K562 (cell line): ENCODE data around the gene MROH2B. TPM values are rescaled to one million over a fixed set of nuclear protein-coding genes. Genes with fewer than 3 reads are reported as not detected.

ENCODE experiments used
- ATAC-seq: fragments of 200-7000 bp; cut with Tn5 transposase; 3 replicates; pipeline ENCODE4 v1.9.1; 2020; ENCODE audit warnings: moderate library complexity
- BruUV-seq: library from RNA; stranded (reverse); fragments of 400-500 nt; replicated peaks from 2 replicates; lab custom pipeline; 2021; lab: Mats Ljungman, UMichigan
- CTCF ChIA-PET: fragments of 300-600 bp; formaldehyde crosslinking; extraction: SDS; loops from one replicate; lab custom pipeline; 2021; ENCODE audit warnings: low intra/inter-chr PET ratio; lab: Yijun Ruan, JAX
- POLR2A ChIA-PET: fragments of 300-600, 350-650 bp; sonication (Branson Sonifier 250); formaldehyde crosslinking; extraction: SDS; loops from one replicate; lab custom pipeline; 2021; ENCODE audit warnings: antibody characterized with exemption, inconsistent platforms; lab: Yijun Ruan, JAX
- DNase-seq, 4 experiments: peaks; one replicate each; pipeline versions ENCODE4 v3.0.0 to v3.0.0-alpha.2; 2011 to 2018; ENCODE audit warnings: low spot score in 3 of 4, mixed read lengths in 3 of 4; ENCODE audit errors: extremely low read depth in 1 of 4
- FAIRE-seq: peaks from 2 replicates; lab custom pipeline; 2011; peaks lifted over from hg19 to GRCh38; lab: Jason Lieb, UNC
- H2AFZ ChIP-seq: 2 replicates; pipeline ENCODE4 v1.6.0; 2011; ENCODE audit warnings: low read depth, low read length, control low read depth, inconsistent platforms
- H3K27ac ChIP-seq: fragments of 200-600 bp; 3 replicates; pipeline ENCODE4 v1.8.0; 2011; ENCODE audit warnings: low read depth, mild to moderate bottlenecking, control low read depth, inconsistent platforms, low read length, moderate library complexity, mixed read lengths; ENCODE audit errors: extremely low read depth
- H3K27me3 ChIP-seq, 2 experiments: fragments of 300-600 bp in 1 of 2; 2 replicates in 1 of 2; 3 replicates in 1 of 2; pipeline versions ENCODE4 v1.6.0 to v1.8.0; 2011; ENCODE audit warnings: inconsistent platforms in 2 of 2, low read length in 2 of 2, mild to moderate bottlenecking in 1 of 2, mixed read lengths in 1 of 2, moderate library complexity in 1 of 2; ENCODE audit not compliant: control insufficient read depth in 2 of 2, insufficient read depth in 2 of 2
- H3K36me3 ChIP-seq: fragments of 300-600 bp; 3 replicates; pipeline ENCODE4 v1.8.0; 2011; ENCODE audit warnings: mild to moderate bottlenecking, low read length, inconsistent platforms; ENCODE audit not compliant: control insufficient read depth, insufficient read depth
- H3K4me1 ChIP-seq, 2 experiments: fragments of 200-600 bp in 1 of 2; replicated peaks in 1 of 2; 2 replicates in 1 of 2; 3 replicates in 1 of 2; pipeline versions ENCODE4 v1.5.1 to v1.8.0; 2011; ENCODE audit warnings: inconsistent platforms in 2 of 2, low read length in 2 of 2, mild to moderate bottlenecking in 1 of 2, mixed read lengths in 1 of 2, moderate library complexity in 1 of 2; ENCODE audit not compliant: control insufficient read depth in 2 of 2, insufficient read depth in 2 of 2
- H3K4me2 ChIP-seq: 2 replicates; pipeline ENCODE4 v1.6.1; 2011; ENCODE audit warnings: low read length, control low read depth, inconsistent platforms, mixed read lengths; ENCODE audit not compliant: insufficient read depth
- H3K4me3 ChIP-seq: fragments of 200-600 bp; sonication (generic), shearing (Covaris generic); 2 replicates; pipeline ENCODE4 v1.5.1; 2016; ENCODE audit warnings: control low read depth, inconsistent platforms
- H3K79me2 ChIP-seq: fragments of 200-600 bp; 3 replicates; pipeline ENCODE4 v1.8.0; 2011; ENCODE audit warnings: low read length, inconsistent platforms; ENCODE audit not compliant: control insufficient read depth, insufficient read depth
- H3K9ac ChIP-seq, 2 experiments: 2 replicates each; pipeline versions ENCODE4 v1.6.0 to v1.6.1; 2011; ENCODE audit warnings: low read depth in 2 of 2, low read length in 2 of 2, control low read depth in 1 of 2, inconsistent platforms in 1 of 2, mild to moderate bottlenecking in 1 of 2, mixed read lengths in 1 of 2; ENCODE audit not compliant: insufficient read depth in 1 of 2
- H3K9me1 ChIP-seq: one replicate; pipeline ENCODE4 v1.6.0; 2011; ENCODE audit warnings: inconsistent platforms, mild to moderate bottlenecking, low read length, moderate library complexity; ENCODE audit not compliant: control insufficient read depth, insufficient read depth
- H3K9me3 ChIP-seq: replicated peaks from 2 replicates; pipeline ENCODE4 v1.5.1; 2011; ENCODE audit warnings: low read depth, low read length, inconsistent platforms; ENCODE audit not compliant: control insufficient read depth, insufficient read depth
- H4K20me1 ChIP-seq: replicated peaks from 2 replicates; pipeline ENCODE4 v1.6.1; 2011; ENCODE audit warnings: low read length, inconsistent platforms, mixed read lengths; ENCODE audit not compliant: control insufficient read depth, insufficient read depth
- CEBPG ChIP-seq, 3 experiments: fragments of 200-800 bp in 1 of 3; sonication (Bioruptor generic) in 1 of 3; sonication (generic) in 1 of 3; formaldehyde crosslinking in 1 of 3; IDR thresholded peaks in 2 of 3; conservative IDR thresholded peaks in 1 of 3; 2 replicates each; pipeline versions ENCODE4 v1.6.1 to v1.8.0; 2016 to 2022; ENCODE audit warnings: missing compliant biosample characterization in 2 of 3, missing genetic modification characterization in 2 of 3, mild to moderate bottlenecking in 1 of 3, missing genetic modification reagents in 1 of 3
- CTBP1 ChIP-seq: fragments of 450-650 bp; IDR thresholded peaks from 2 replicates; pipeline ENCODE4 v1.6.1; 2016; ENCODE audit warnings: borderline replicate concordance
- E2F8 ChIP-seq: fragments of 450-650 bp; IDR thresholded peaks from 2 replicates; pipeline ENCODE4 v1.7.1; 2018; ENCODE audit warnings: mild to moderate bottlenecking, low read depth; ENCODE audit not compliant: partially characterized antibody
- HDAC2 ChIP-seq: fragments of 450-650 bp; IDR thresholded peaks from 2 replicates; pipeline ENCODE4 v1.6.1; 2016; ENCODE audit warnings: mild to moderate bottlenecking
- PREB ChIP-seq: sonication (generic); formaldehyde crosslinking; IDR thresholded peaks from 2 replicates; pipeline ENCODE4 v1.8.1; 2023; ENCODE audit warnings: mild to moderate bottlenecking, missing genetic modification reagents
- SMARCB1 ChIP-seq: IDR thresholded peaks from 2 replicates; pipeline ENCODE4 v1.6.1; 2011; ENCODE audit warnings: improper control_type of control experiment, low read depth; ENCODE audit not compliant: insufficient read length
- TFE3 ChIP-seq: fragments of 450-650 bp; formaldehyde crosslinking; IDR thresholded peaks from 2 replicates; pipeline ENCODE4 v1.4.0; 2020; ENCODE audit warnings: mild to moderate bottlenecking, mixed read lengths
- ZBED1 ChIP-seq: IDR thresholded peaks from 2 replicates; pipeline ENCODE4 v1.6.1; 2014
- ZC3H11A ChIP-seq: IDR thresholded peaks from 2 replicates; pipeline ENCODE4 v1.6.1; 2012; ENCODE audit warnings: low read depth, low read length, improper control_type of control experiment
- ZNF589 ChIP-seq: fragments of 200-800 bp; sonication (Bioruptor generic); IDR thresholded peaks from 2 replicates; pipeline ENCODE4 v1.6.1; 2016; ENCODE audit warnings: low read depth, missing genetic modification characterization, missing compliant biosample characterization
- ZNF592 ChIP-seq: fragments of 450-650 bp; IDR thresholded peaks from 2 replicates; pipeline ENCODE4 v1.6.1; 2017; ENCODE audit warnings: antibody characterized with exemption, mild to moderate bottlenecking
- ZNF780A ChIP-seq: fragments of 250-450 bp; sonication (Bioruptor Pico); IDR thresholded peaks from 2 replicates; pipeline ENCODE4 v1.5.0; 2021; ENCODE audit warnings: mild to moderate bottlenecking
- WGBS: fragments of 100-300 bp; shearing (Covaris generic); methylation state at CpG from one replicate; pipeline ENCODE4 v1.1.6; 2016; ENCODE audit warnings: low coverage, mixed read lengths; ENCODE audit not compliant: insufficient coverage; ENCODE audit errors: missing lambda C conversion rate; 5-methylcytosine and 5-hydroxymethylcytosine counted together
- in situ Hi-C: fragments of 300-500 bp; cut with MboI; formaldehyde crosslinking; loops from 4 replicates; pipeline ENCODE4 v1.15.0; 2018; ENCODE audit warnings: inconsistent platforms, mixed read lengths
- intact Hi-C: fragments of 100-400 bp; cut with micrococcal nuclease; formaldehyde crosslinking; loops from 2 replicates; pipeline ENCODE4 v1.14.2; 2022
- polyA plus RNA-seq, 8 experiments: library from polyadenylated mRNA; depleted of rRNA in 4 of 8; stranded (reverse) in 5 of 8; unstranded in 3 of 8; fragments of >200 nt; fragmentation: Nextera tagmentation in 2 of 8; fragmentation: Illumina TruSeq in 1 of 8; extraction: Ambion mirVana in 2 of 8; extraction: Trizol in 1 of 8; gene quantifications; 2 replicates each; pipeline versions ENCODE4 v1.2.1 to v1.2.3, GENCODE V29; 2011 to 2014; ENCODE audit warnings: inconsistent platforms in 1 of 8, missing spikeins in 1 of 8
- total RNA-seq, 7 experiments: library from RNA; depleted of rRNA in 6 of 7; stranded (reverse); fragments of >200 nt in 6 of 7; fragmentation: Illumina TruSeq in 2 of 7; extraction: Trizol in 2 of 7; gene quantifications; 2 replicates each; pipeline versions ENCODE4 v1.2.1 to v1.2.3, GENCODE V29; 2011 to 2021; ENCODE audit warnings: low replicate concordance in 1 of 7

The MROH2B gene
- total and polyA plus RNA-seq, 9 of the 15 experiments (the other 6 are each of a cell fraction or from before 2014, with no cell fraction given): not detected

GRCh38 chr5:41102341-41102740 is 31.2 kb upstream of the MROH2B start (continued):
- TF ChIP-seq TFE3 (CRISPR knock-in tag): no peak
- no peak for TF ChIP-seq SMARCB1
- no peak for TF ChIP-seq ZBED1

GRCh38 chr5:41097642-41098041 is 26.5 kb upstream of the MROH2B start:
- Histone ChIP-seq H3K4me3 (no peak overlapping the region), H3K9ac (no peak overlapping the region), H3K27me3 (no peaks in the 10 kb centered on the region), H4K20me1 (no peaks in the 10 kb centered on the region), H3K9me1 (no peaks in the 10 kb centered on the region), H3K27ac (no peak overlapping the region), H3K79me2 (no peaks in the 10 kb centered on the region), H3K4me1 (no peaks in the 10 kb centered on the region), H3K9me3 (no peaks in the 10 kb centered on the region), H2AFZ (no peak overlapping the region), H3K4me2 (no peak overlapping the region), H3K36me3 (no peaks in the 10 kb centered on the region)
- WGBS: 3% methylated on average over 2 of the region's 2 CpGs
- ChIA-PET POLR2A (no interaction called here), CTCF (no interaction called here)
- DNase-seq: no peak
- in situ Hi-C loops (no loop called here), intact Hi-C loops (no loop called here)
- no peak for FAIRE-seq
- no TSS peak for BruUV-seq
- ATAC-seq: no peak
- no peak for TF ChIP-seq E2F8
- TF ChIP-seq CTBP1: no peak
- TF ChIP-seq ZNF592: no peak
- no peak for TF ChIP-seq PREB
- TF ChIP-seq CEBPG (CRISPR knock-in tag; IDR thresholded peaks at IDR 0.05): no peak
- no peak for TF ChIP-seq CEBPG (tag; conservative IDR thresholded peaks at IDR 0.05 in 1 of 2, IDR thresholded peaks at IDR 0.05 in 1 of 2)
- TF ChIP-seq HDAC2: no peak
- no peak for TF ChIP-seq ZC3H11A
- no peak for TF ChIP-seq ZNF780A
- TF ChIP-seq ZNF589 (CRISPR knock-in tag): no peak
